Mucosa of rectum (tissue), 2 donors: Measurements from ENCODE around the gene NCOA1.
"Not testable (repeated sequence)": the region's sequence is repeated elsewhere in the genome, so short reads cannot be mapped to it uniquely, and the experiment has no call there.

Experiments
- H3K27ac ChIP-seq, 2 donors: one replicate each; pipeline ENCODE4 v1.7.0; 2013; ENCODE audit warnings: inconsistent platforms in 2 of 2, low read depth in 2 of 2, low read length in 2 of 2
- H3K27me3 ChIP-seq, 2 donors: one replicate each; pipeline ENCODE4 v1.7.0; 2013; ENCODE audit warnings: low read length in 2 of 2; ENCODE audit not compliant: control insufficient read depth in 2 of 2, insufficient read depth in 2 of 2
- H3K36me3 ChIP-seq, 2 donors: one replicate each; pipeline ENCODE4 v1.7.0; 2013; ENCODE audit warnings: low read length in 2 of 2; ENCODE audit not compliant: control insufficient read depth in 2 of 2, insufficient read depth in 2 of 2
- H3K4me1 ChIP-seq, 2 donors: one replicate each; pipeline ENCODE4 v1.7.0; 2013; ENCODE audit warnings: low read length in 2 of 2, mild to moderate bottlenecking in 1 of 2; ENCODE audit not compliant: control insufficient read depth in 2 of 2, insufficient read depth in 2 of 2
- H3K4me3 ChIP-seq, 2 donors: one replicate each; pipeline ENCODE4 v1.7.0; 2013; ENCODE audit warnings: low read length in 2 of 2
- H3K9ac ChIP-seq, 2 donors: one replicate each; pipeline ENCODE4 v1.7.0; 2013; ENCODE audit warnings: low read length in 2 of 2, low read depth in 1 of 2, mild to moderate bottlenecking in 1 of 2
- H3K9me3 ChIP-seq, 2 donors: one replicate each; pipeline ENCODE4 v1.7.0; 2013; ENCODE audit warnings: low read length in 2 of 2; ENCODE audit not compliant: control insufficient read depth in 2 of 2
- donor health status: healthy.
- donor health status: Normal muscosa, but diverticular disease.

NCOA1 gene

GRCh38 chr2:24531610-24532009, 40.6 kb downstream of the NCOA1 start:
- H3K4me1 ChIP-seq, H3K9ac ChIP-seq, H3K27me3 ChIP-seq, H3K36me3 ChIP-seq, H3K4me3 ChIP-seq, H3K27ac ChIP-seq, H3K9me3 ChIP-seq: not testable (repeated sequence)

- H3K4me3 ChIP-seq, H3K27ac ChIP-seq, H3K9ac ChIP-seq, H3K36me3 ChIP-seq, H3K4me1 ChIP-seq, H3K27me3 ChIP-seq, H3K9me3 ChIP-seq: not testable (repeated sequence)
Measured at GRCh38 chr2:24532057-24532456, 41.0 kb downstream of the NCOA1 start.

GRCh38 chr2:24533574-24533973, 42.5 kb downstream of the NCOA1 start:
- H3K4me1 ChIP-seq, H3K27ac ChIP-seq, H3K9me3 ChIP-seq, H3K4me3 ChIP-seq, H3K27me3 ChIP-seq, H3K36me3 ChIP-seq, H3K9ac ChIP-seq: not testable (repeated sequence)

- Histone ChIP-seq H3K27me3 (no peaks in the 10 kb centered on the region), H3K36me3 (peaks cover 0 to 2% of the 10 kb centered on the region in 2 donors), H3K9me3 (no peaks in the 10 kb centered on the region), H3K9ac (no peak overlapping the region), H3K4me1 (no peaks in the 10 kb centered on the region), H3K4me3 (no peak overlapping the region), H3K27ac (no peak overlapping the region)
Measured at GRCh38 chr2:24538720-24539119, 47.7 kb downstream of the NCOA1 start.

GRCh38 chr2:24539258-24539657, 48.2 kb downstream of the NCOA1 start:
- Histone ChIP-seq H3K4me3 (no peak overlapping the region), H3K36me3 (peaks cover 0 to 2% of the 10 kb centered on the region in 2 donors), H3K4me1 (no peaks in the 10 kb centered on the region), H3K9me3 (no peaks in the 10 kb centered on the region), H3K27ac (no peak overlapping the region), H3K27me3 (no peaks in the 10 kb centered on the region), H3K9ac (no peak overlapping the region)

- Histone ChIP-seq H3K9ac (no peak overlapping the region), H3K27me3 (no peaks in the 10 kb centered on the region), H3K9me3 (peaks cover 0 to 2% of the 10 kb centered on the region in 2 donors), H3K27ac (no peak overlapping the region), H3K4me1 (no peaks in the 10 kb centered on the region), H3K4me3 (no peak overlapping the region), H3K36me3 (peaks cover 0 to 2% of the 10 kb centered on the region in 2 donors)
Measured at GRCh38 chr2:24540011-24540477, 49.0 kb downstream of the NCOA1 start.

GRCh38 chr2:24541621-24542020, 50.6 kb downstream of the NCOA1 start:
- Histone ChIP-seq H3K9ac (no peak overlapping the region), H3K36me3 (peaks cover 0 to 2% of the 10 kb centered on the region in 2 donors), H3K4me1 (no peaks in the 10 kb centered on the region), H3K27ac (no peak overlapping the region), H3K4me3 (no peak overlapping the region), H3K27me3 (no peaks in the 10 kb centered on the region), H3K9me3 (peaks cover 0 to 3% of the 10 kb centered on the region in 2 donors)

- Histone ChIP-seq H3K9ac (no peak overlapping the region), H3K27ac (no peak overlapping the region), H3K9me3 (peaks cover 0 to 3% of the 10 kb centered on the region in 2 donors), H3K36me3 (no peaks in the 10 kb centered on the region), H3K4me1 (no peaks in the 10 kb centered on the region), H3K27me3 (no peaks in the 10 kb centered on the region), H3K4me3 (no peak overlapping the region)
Measured at GRCh38 chr2:24542269-24542872, 51.3 kb downstream of the NCOA1 start.

GRCh38 chr2:24543252-24543651, 52.2 kb downstream of the NCOA1 start:
- Histone ChIP-seq H3K36me3 (no peaks in the 10 kb centered on the region), H3K27ac (no peak overlapping the region), H3K9me3 (peaks cover 0 to 3% of the 10 kb centered on the region in 2 donors), H3K9ac (no peak overlapping the region), H3K4me3 (no peak overlapping the region), H3K4me1 (no peaks in the 10 kb centered on the region), H3K27me3 (no peaks in the 10 kb centered on the region)

GRCh38 chr2:24544456-24545115, 53.5 kb downstream of the NCOA1 start:
- Histone ChIP-seq H3K4me1 (no peaks in the 10 kb centered on the region), H3K27me3 (no peaks in the 10 kb centered on the region), H3K4me3 (no peak overlapping the region), H3K27ac (no peak overlapping the region), H3K9ac (no peak overlapping the region), H3K36me3 (no peaks in the 10 kb centered on the region), H3K9me3 (peaks cover 0 to 3% of the 10 kb centered on the region in 2 donors)
